Right atrium auricular region (tissue), 2 donors: ENCODE results near the gene LDLRAD3. TPM values are rescaled to one million over a fixed set of nuclear protein-coding genes. Genes with fewer than 3 reads are reported as not detected.
A peak's percentile ranks its signal among the peaks of the same experiment; 100 is the strongest.
"Not testable (repeated sequence)": the region's sequence is repeated elsewhere in the genome, so short reads cannot be mapped to it uniquely, and the experiment has no call there.

Source experiments
- DNase-seq: peaks from one replicate; pipeline ENCODE4 v3.0.0-alpha.2; 2019; ENCODE audit warnings: low spot score
- H3K27ac ChIP-seq, 2 donors: fragments of 200-600 bp; sonication (generic); 1 replicate in 1 of 2; 2 replicates in 1 of 2; pipeline ENCODE4 v1.5.1; 2016 to 2019
- H3K27me3 ChIP-seq, 2 donors: fragments of 200-600 bp; sonication (generic); one replicate each; pipeline versions ENCODE4 v1.5.1 to v1.6.0; 2017 to 2019
- H3K36me3 ChIP-seq: fragments of 200-600 bp; sonication (generic); one replicate; pipeline ENCODE4 v1.5.1; 2016
- H3K4me1 ChIP-seq, 2 donors: fragments of 200-600 bp; sonication (generic); one replicate each; pipeline versions ENCODE4 v1.5.1 to v1.6.0; 2017 to 2019
- H3K4me3 ChIP-seq, 2 donors: fragments of 200-600 bp; sonication (generic); 1 replicate in 1 of 2; 2 replicates in 1 of 2; pipeline ENCODE4 v1.5.1; 2017 to 2019; ENCODE audit warnings: mild to moderate bottlenecking in 1 of 2, moderate library complexity in 1 of 2
- H3K9me3 ChIP-seq, 2 donors: fragments of 200-600 bp; sonication (generic); one replicate each; pipeline ENCODE4 v1.5.1; 2019
- total RNA-seq, 2 donors: library from RNA; depleted of rRNA; stranded (reverse); fragments of >200 nt; gene quantifications; one replicate each; pipeline ENCODE4 v1.1.0, GENCODE V29; 2016
- TF ChIP-seq, protein P1 (sequence below), 2 donors: fragments of 200-600 bp; sonication (generic); IDR thresholded peaks; one replicate each; pipeline ENCODE4 v1.5.1; 2019; ENCODE audit warnings: antibody characterized with exemption in 2 of 2

Gene LDLRAD3
- total RNA-seq, 2 donors from 2014 or later: 3.6 to 7.0 TPM

DNA sequence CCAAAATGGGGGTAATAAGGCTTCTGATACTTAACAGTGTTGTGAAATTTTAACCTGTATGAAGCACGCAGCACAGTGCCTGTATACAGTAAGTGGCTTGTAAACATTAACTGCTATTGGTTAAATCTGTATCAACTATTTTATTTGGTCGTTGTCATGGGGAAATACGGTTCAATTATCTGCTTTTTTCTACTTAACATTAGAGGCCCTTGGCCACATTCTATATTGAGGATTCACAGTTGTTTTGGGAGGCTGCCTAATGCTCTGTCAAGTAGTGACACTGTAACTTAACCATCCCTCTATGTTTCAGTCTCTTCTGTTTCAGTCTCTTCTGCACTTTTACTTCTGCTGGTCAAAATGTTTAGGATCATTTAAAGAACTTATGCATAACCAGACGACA, 95.6 kb downstream of the LDLRAD3 start:
- Histone ChIP-seq H3K27me3 (no peaks in the 10 kb centered on the region), H3K4me1 (no peaks in the 10 kb centered on the region), H3K9me3 (no peaks in the 10 kb centered on the region), H3K4me3 (no peak overlapping the region), H3K27ac (no peak overlapping the region), H3K36me3 (no peaks in the 10 kb centered on the region)
- DNase-seq: no peak
- TF ChIP-seq, protein P1, sequence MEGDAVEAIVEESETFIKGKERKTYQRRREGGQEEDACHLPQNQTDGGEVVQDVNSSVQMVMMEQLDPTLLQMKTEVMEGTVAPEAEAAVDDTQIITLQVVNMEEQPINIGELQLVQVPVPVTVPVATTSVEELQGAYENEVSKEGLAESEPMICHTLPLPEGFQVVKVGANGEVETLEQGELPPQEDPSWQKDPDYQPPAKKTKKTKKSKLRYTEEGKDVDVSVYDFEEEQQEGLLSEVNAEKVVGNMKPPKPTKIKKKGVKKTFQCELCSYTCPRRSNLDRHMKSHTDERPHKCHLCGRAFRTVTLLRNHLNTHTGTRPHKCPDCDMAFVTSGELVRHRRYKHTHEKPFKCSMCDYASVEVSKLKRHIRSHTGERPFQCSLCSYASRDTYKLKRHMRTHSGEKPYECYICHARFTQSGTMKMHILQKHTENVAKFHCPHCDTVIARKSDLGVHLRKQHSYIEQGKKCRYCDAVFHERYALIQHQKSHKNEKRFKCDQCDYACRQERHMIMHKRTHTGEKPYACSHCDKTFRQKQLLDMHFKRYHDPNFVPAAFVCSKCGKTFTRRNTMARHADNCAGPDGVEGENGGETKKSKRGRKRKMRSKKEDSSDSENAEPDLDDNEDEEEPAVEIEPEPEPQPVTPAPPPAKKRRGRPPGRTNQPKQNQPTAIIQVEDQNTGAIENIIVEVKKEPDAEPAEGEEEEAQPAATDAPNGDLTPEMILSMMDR (IDR thresholded peaks at IDR 0.05): no peak

GRCh38 chr11:36041988-36042611, 98.2 kb downstream of the LDLRAD3 start:
- H3K4me3 ChIP-seq: no peak overlapping the region
- TF ChIP-seq, protein P1 (IDR thresholded peaks at IDR 0.05): peak in 1 of 2 donors; percentile 54
- no peaks in the 10 kb centered on the region for H3K36me3 ChIP-seq
- no peaks in the 10 kb centered on the region for H3K4me1 ChIP-seq
- H3K9me3 ChIP-seq: no peaks in the 10 kb centered on the region
- no peak overlapping the region for H3K27ac ChIP-seq
- H3K27me3 ChIP-seq: no peaks in the 10 kb centered on the region
- DNase-seq: no peak

GRCh38 chr11:36044636-36045035, 100.8 kb downstream of the LDLRAD3 start:
- H3K27me3 ChIP-seq: no peaks in the 10 kb centered on the region
- TF ChIP-seq, protein P1 (IDR thresholded peaks at IDR 0.05): no peak
- no peaks in the 10 kb centered on the region for H3K36me3 ChIP-seq
- H3K4me3 ChIP-seq: no peak overlapping the region
- no peaks in the 10 kb centered on the region for H3K9me3 ChIP-seq
- H3K4me1 ChIP-seq: no peaks in the 10 kb centered on the region
- no peak overlapping the region for H3K27ac ChIP-seq
- DNase-seq: no peak

- H3K36me3 ChIP-seq, H3K9me3 ChIP-seq: not testable (repeated sequence)
Measured at GRCh38 chr11:36045945-36046344, 102.1 kb downstream of the LDLRAD3 start.

GRCh38 chr11:36046932-36047331, 103.1 kb downstream of the LDLRAD3 start:
- Histone ChIP-seq H3K4me3 (no peak overlapping the region), H3K4me1 (no peaks in the 10 kb centered on the region), H3K27me3 (no peaks in the 10 kb centered on the region), H3K9me3 (no peaks in the 10 kb centered on the region), H3K27ac (no peak overlapping the region), H3K36me3 (no peaks in the 10 kb centered on the region)
- DNase-seq: no peak
- TF ChIP-seq, protein P1 (IDR thresholded peaks at IDR 0.05): no peak

More at GRCh38 chr11:36045945-36046344, 102.1 kb downstream of the LDLRAD3 start:
- not testable (repeated sequence) for H3K4me3 ChIP-seq, H3K27me3 ChIP-seq, DNase-seq, H3K27ac ChIP-seq, H3K4me1 ChIP-seq

GRCh38 chr11:36047344-36047743, 103.5 kb downstream of the LDLRAD3 start:
- DNase-seq: no peak
- TF ChIP-seq, protein P1 (IDR thresholded peaks at IDR 0.05): no peak
- Histone ChIP-seq H3K4me3 (no peak overlapping the region), H3K4me1 (no peaks in the 10 kb centered on the region), H3K9me3 (no peaks in the 10 kb centered on the region), H3K36me3 (no peaks in the 10 kb centered on the region), H3K27ac (no peak overlapping the region), H3K27me3 (no peaks in the 10 kb centered on the region)
